SK-N-SH treated with all-trans-retinoic acid at 6 μM for 48 hours (cell line): ENCODE results near the gene RFX4.

Experiments
- ATAC-seq: fragments of 200-7000 bp; cut with Tn5 transposase; 3 replicates; pipeline ENCODE4 v1.9.1; 2020; ENCODE audit warnings: mild to moderate bottlenecking, moderate library complexity
- ARNTL ChIP-seq: fragments of 450-650 bp; formaldehyde crosslinking; IDR thresholded peaks from 2 replicates; pipeline ENCODE4 v1.5.0; 2020; ENCODE audit warnings: low read depth, mild to moderate bottlenecking, moderate library complexity, borderline replicate concordance
- BACH2 ChIP-seq: fragments of 250-450 bp; sonication (Bioruptor Pico); IDR thresholded peaks from 2 replicates; pipeline ENCODE4 v1.9.0; 2021; ENCODE audit warnings: mild to moderate bottlenecking, borderline replicate concordance
- CSDC2 ChIP-seq: fragments of 250-450 bp; sonication (Bioruptor Pico); IDR thresholded peaks from 2 replicates; pipeline ENCODE4 v1.5.0; 2020; ENCODE audit warnings: mild to moderate bottlenecking, moderate library complexity
- ESRRG ChIP-seq: fragments of 250-450 bp; sonication (Bioruptor Pico); IDR thresholded peaks from 2 replicates; pipeline ENCODE4 v1.6.1; 2021; ENCODE audit warnings: mild to moderate bottlenecking
- GLIS3 ChIP-seq: fragments of 250-450 bp; sonication (Bioruptor Pico); IDR thresholded peaks from 2 replicates; pipeline ENCODE4 v1.5.0; 2020; ENCODE audit warnings: mild to moderate bottlenecking, moderate library complexity
- ISL1 ChIP-seq: fragments of 250-450 bp; sonication (Bioruptor Pico); IDR thresholded peaks from 2 replicates; pipeline ENCODE4 v2.1.2; 2022; ENCODE audit warnings: mild to moderate bottlenecking, moderate library complexity
- OSR1 ChIP-seq: fragments of 250-450 bp; sonication (Bioruptor Pico); IDR thresholded peaks from 2 replicates; pipeline ENCODE4 v1.8.0; 2022; ENCODE audit warnings: moderate library complexity, mild to moderate bottlenecking, inconsistent platforms
- PPARA ChIP-seq: fragments of 250-450 bp; sonication (Bioruptor Pico); IDR thresholded peaks from 2 replicates; pipeline ENCODE4 v1.5.0; 2020; ENCODE audit warnings: mild to moderate bottlenecking, borderline replicate concordance
- RARB ChIP-seq: fragments of 250-450 bp; sonication (Bioruptor Pico); IDR thresholded peaks from 2 replicates; pipeline ENCODE4 v1.8.0; 2021; ENCODE audit warnings: mild to moderate bottlenecking, moderate library complexity
- TCF4 ChIP-seq: fragments of 250-450 bp; sonication (Bioruptor Pico); IDR thresholded peaks from 2 replicates; pipeline ENCODE4 v1.8.0; 2021; ENCODE audit warnings: mild to moderate bottlenecking, moderate library complexity, borderline replicate concordance
- TOX ChIP-seq: fragments of 250-450 bp; sonication (Bioruptor Pico); IDR thresholded peaks from 2 replicates; pipeline ENCODE4 v1.8.0; 2021; ENCODE audit warnings: mild to moderate bottlenecking, moderate library complexity, borderline replicate concordance
- ZC3H10 ChIP-seq: fragments of 250-450 bp; sonication (Bioruptor Pico); IDR thresholded peaks from 2 replicates; pipeline ENCODE4 v1.5.1; 2021; ENCODE audit warnings: mild to moderate bottlenecking, moderate library complexity
- ZFP30 ChIP-seq: fragments of 450-650 bp; formaldehyde crosslinking; IDR thresholded peaks from 2 replicates; pipeline ENCODE4 v1.5.0; 2022; ENCODE audit warnings: mild to moderate bottlenecking, moderate library complexity
- ZNF565 ChIP-seq: fragments of 450-650 bp; formaldehyde crosslinking; conservative IDR thresholded peaks from 2 replicates; pipeline ENCODE4 v1.5.0; 2020; ENCODE audit warnings: low read depth, mild to moderate bottlenecking, moderate library complexity
- ZNF70 ChIP-seq: fragments of 450-650 bp; formaldehyde crosslinking; IDR thresholded peaks from 2 replicates; pipeline ENCODE4 v1.5.0; 2020; ENCODE audit warnings: mild to moderate bottlenecking, moderate library complexity
- ZNF8 ChIP-seq: fragments of 450-650 bp; formaldehyde crosslinking; IDR thresholded peaks from 2 replicates; pipeline ENCODE4 v1.5.0; 2020; ENCODE audit warnings: mild to moderate bottlenecking, moderate library complexity
- TF ChIP-seq, protein P1 (sequence below): fragments of 250-450 bp; sonication (Bioruptor Pico); IDR thresholded peaks from 2 replicates; pipeline ENCODE4 v1.5.0; 2020; ENCODE audit warnings: mild to moderate bottlenecking, moderate library complexity
- TF ChIP-seq, protein P2 (sequence below): fragments of 250-450 bp; sonication (Bioruptor Pico); IDR thresholded peaks from 2 replicates; pipeline ENCODE4 v1.8.0; 2021; ENCODE audit warnings: low read depth, mild to moderate bottlenecking, moderate library complexity, borderline replicate concordance
- TF ChIP-seq, protein P3 (sequence below): fragments of 250-450 bp; sonication (Bioruptor Pico); IDR thresholded peaks from 2 replicates; pipeline ENCODE4 v1.8.0; 2020; ENCODE audit warnings: mild to moderate bottlenecking, moderate library complexity, borderline replicate concordance
- TF ChIP-seq, protein P4 (sequence below): fragments of 250-450 bp; sonication (Bioruptor Pico); IDR thresholded peaks from 2 replicates; pipeline ENCODE4 v1.5.1; 2021; ENCODE audit warnings: mild to moderate bottlenecking, moderate library complexity

Gene RFX4

DNA sequence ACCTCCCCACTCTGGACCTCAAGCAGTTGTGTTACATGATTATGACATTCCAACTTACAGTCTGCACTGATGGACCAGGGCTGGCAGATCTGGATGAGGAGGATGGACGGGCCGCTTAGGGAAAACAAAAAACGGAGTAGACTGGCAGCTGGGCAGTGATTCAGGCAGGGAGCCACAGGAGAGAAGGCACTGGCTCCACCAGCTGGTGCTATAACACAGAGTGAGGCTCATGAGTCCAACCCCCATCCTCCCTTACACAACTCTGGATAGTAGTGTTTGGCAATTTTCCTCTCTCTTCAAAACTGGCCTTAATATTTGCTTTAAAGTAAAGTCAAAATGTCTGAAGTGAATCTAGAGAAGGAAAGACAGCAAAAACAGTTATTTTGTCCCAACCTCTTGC lies 181.9 kb downstream of the RFX4 start:
- TF ChIP-seq ISL1 (CRISPR knock-in tag) (no peak), BACH2 (CRISPR knock-in tag) (no peak), CSDC2 (no peak), PPARA (CRISPR knock-in tag) (no peak), ESRRG (CRISPR knock-in tag) (no peak), ZFP30 (no peak), TOX (no peak), ZNF70 (no peak), OSR1 (no peak), TCF4 (no peak), ARNTL (CRISPR knock-in tag) (no peak)
- TF ChIP-seq, protein P1, sequence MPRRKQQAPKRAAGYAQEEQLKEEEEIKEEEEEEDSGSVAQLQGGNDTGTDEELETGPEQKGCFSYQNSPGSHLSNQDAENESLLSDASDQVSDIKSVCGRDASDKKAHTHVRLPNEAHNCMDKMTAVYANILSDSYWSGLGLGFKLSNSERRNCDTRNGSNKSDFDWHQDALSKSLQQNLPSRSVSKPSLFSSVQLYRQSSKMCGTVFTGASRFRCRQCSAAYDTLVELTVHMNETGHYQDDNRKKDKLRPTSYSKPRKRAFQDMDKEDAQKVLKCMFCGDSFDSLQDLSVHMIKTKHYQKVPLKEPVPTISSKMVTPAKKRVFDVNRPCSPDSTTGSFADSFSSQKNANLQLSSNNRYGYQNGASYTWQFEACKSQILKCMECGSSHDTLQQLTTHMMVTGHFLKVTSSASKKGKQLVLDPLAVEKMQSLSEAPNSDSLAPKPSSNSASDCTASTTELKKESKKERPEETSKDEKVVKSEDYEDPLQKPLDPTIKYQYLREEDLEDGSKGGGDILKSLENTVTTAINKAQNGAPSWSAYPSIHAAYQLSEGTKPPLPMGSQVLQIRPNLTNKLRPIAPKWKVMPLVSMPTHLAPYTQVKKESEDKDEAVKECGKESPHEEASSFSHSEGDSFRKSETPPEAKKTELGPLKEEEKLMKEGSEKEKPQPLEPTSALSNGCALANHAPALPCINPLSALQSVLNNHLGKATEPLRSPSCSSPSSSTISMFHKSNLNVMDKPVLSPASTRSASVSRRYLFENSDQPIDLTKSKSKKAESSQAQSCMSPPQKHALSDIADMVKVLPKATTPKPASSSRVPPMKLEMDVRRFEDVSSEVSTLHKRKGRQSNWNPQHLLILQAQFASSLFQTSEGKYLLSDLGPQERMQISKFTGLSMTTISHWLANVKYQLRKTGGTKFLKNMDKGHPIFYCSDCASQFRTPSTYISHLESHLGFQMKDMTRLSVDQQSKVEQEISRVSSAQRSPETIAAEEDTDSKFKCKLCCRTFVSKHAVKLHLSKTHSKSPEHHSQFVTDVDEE (CRISPR knock-in tag): no peak
- TF ChIP-seq, protein P2, sequence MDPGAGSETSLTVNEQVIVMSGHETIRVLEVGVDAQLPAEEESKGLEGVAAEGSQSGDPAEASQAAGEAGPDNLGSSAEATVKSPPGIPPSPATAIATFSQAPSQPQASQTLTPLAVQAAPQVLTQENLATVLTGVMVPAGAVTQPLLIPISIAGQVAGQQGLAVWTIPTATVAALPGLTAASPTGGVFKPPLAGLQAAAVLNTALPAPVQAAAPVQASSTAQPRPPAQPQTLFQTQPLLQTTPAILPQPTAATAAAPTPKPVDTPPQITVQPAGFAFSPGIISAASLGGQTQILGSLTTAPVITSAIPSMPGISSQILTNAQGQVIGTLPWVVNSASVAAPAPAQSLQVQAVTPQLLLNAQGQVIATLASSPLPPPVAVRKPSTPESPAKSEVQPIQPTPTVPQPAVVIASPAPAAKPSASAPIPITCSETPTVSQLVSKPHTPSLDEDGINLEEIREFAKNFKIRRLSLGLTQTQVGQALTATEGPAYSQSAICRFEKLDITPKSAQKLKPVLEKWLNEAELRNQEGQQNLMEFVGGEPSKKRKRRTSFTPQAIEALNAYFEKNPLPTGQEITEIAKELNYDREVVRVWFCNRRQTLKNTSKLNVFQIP (CRISPR knock-in tag): no peak
- ATAC-seq: no peak

DNA sequence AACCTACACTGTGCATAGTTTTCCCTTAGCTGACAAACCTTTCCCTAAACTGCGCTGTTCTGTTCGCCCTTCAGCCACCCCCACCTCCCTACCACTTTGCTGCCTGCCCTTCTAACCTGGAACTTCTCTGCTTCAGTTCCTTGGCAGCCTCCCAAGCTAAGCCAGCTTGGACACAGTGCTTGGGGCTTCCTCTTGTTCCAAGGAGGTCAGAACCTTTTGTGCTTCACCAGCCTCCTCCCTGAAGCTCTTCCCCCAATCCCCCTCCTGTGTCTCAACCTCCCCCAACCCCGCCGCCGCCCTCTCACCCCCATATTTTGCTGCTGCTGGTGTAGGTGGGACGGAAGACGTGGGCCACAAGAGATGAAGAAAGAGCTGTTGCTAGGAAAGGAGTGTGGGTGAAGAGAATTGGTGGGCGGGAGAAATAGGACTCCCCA lies 183.6 kb downstream of the RFX4 start:
- ATAC-seq: no peak

More for the DNA sequence above, 183.6 kb downstream of the RFX4 start:
- TF ChIP-seq ZNF8 (CRISPR knock-in tag) (no peak), ZNF70 (no peak), ESRRG (CRISPR knock-in tag) (no peak), TOX (no peak), OSR1 (no peak), BACH2 (CRISPR knock-in tag) (no peak), GLIS3 (no peak), ARNTL (CRISPR knock-in tag) (no peak), TCF4 (no peak), RARB (no peak), ISL1 (CRISPR knock-in tag) (no peak), ZC3H10 (CRISPR knock-in tag) (no peak), CSDC2 (no peak), ZNF565 (no peak)
- TF ChIP-seq, protein P1 (CRISPR knock-in tag): no peak
- TF ChIP-seq, protein P3, sequence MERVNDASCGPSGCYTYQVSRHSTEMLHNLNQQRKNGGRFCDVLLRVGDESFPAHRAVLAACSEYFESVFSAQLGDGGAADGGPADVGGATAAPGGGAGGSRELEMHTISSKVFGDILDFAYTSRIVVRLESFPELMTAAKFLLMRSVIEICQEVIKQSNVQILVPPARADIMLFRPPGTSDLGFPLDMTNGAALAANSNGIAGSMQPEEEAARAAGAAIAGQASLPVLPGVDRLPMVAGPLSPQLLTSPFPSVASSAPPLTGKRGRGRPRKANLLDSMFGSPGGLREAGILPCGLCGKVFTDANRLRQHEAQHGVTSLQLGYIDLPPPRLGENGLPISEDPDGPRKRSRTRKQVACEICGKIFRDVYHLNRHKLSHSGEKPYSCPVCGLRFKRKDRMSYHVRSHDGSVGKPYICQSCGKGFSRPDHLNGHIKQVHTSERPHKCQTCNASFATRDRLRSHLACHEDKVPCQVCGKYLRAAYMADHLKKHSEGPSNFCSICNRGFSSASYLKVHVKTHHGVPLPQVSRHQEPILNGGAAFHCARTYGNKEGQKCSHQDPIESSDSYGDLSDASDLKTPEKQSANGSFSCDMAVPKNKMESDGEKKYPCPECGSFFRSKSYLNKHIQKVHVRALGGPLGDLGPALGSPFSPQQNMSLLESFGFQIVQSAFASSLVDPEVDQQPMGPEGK (CRISPR knock-in tag): no peak
- TF ChIP-seq, protein P4, sequence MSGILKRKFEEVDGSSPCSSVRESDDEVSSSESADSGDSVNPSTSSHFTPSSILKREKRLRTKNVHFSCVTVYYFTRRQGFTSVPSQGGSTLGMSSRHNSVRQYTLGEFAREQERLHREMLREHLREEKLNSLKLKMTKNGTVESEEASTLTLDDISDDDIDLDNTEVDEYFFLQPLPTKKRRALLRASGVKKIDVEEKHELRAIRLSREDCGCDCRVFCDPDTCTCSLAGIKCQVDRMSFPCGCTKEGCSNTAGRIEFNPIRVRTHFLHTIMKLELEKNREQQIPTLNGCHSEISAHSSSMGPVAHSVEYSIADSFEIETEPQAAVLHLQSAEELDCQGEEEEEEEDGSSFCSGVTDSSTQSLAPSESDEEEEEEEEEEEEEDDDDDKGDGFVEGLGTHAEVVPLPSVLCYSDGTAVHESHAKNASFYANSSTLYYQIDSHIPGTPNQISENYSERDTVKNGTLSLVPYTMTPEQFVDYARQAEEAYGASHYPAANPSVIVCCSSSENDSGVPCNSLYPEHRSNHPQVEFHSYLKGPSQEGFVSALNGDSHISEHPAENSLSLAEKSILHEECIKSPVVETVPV (CRISPR knock-in tag): no peak
- TF ChIP-seq, protein P2 (CRISPR knock-in tag): no peak
